Cardiac septum (tissue), 1 donor: Measurements from ENCODE around the gene CD34. TPM values are rescaled to one million over a fixed set of nuclear protein-coding genes. Genes with fewer than 3 reads are reported as not detected.

ENCODE experiments used
- DNase-seq: peaks from one replicate; pipeline ENCODE4 v3.0.0-alpha.2; 2020; ENCODE audit warnings: low spot score
- intact Hi-C: fragments of 100-400 bp; cut with DNase I; formaldehyde crosslinking; loops from one replicate; pipeline ENCODE4 v1.14.0; 2022
- long read RNA-seq: library from polyadenylated mRNA; unstranded; transcript quantifications from one replicate; pipeline ENCODE4 v2.0.0, GENCODE V29; 2021
- total RNA-seq: library from RNA; stranded (reverse); fragmentation: NEBNext Ultra II Directional; extraction: Animal tissue kit (Norgen Biotek cat#: 25700); gene quantifications from one replicate; pipeline ENCODE4 v1.2.1, GENCODE V29; 2021
- donor health status: DM: no; HTN: no; CAD: no.

Gene CD34
- total RNA-seq: 49.9 TPM
- long read RNA-seq, full-length matches to known transcripts: 26 of 48 reads
- long read RNA-seq, partial matches to known transcripts: 4 of 48 reads
- long read RNA-seq, other reads (novel, unspliced or antisense): 18 of 48 reads

- DNase-seq: no peak
- intact Hi-C loops: no loop called here
These were observed at the start of gene CD34 for GRCh38 chr1:207910591-207911354. Gene CD34 (minus strand): TSS chr1:207911125. CDS start chr1:207911080, 45 bp downstream.

GRCh38 chr1:207960346-207960745, 49.4 kb upstream of the CD34 start:
- intact Hi-C loops: loop anchor here (5.0 kb wide), 1 partner anchor 133 kb away; no protein-coding TSS in a partner anchor
- DNase-seq: no peak

- no peak for DNase-seq
- intact Hi-C loops: loop anchor here (2.0 to 5.0 kb wide), 2 partner anchors 51 to 133 kb away; no protein-coding TSS in a partner anchor
These were observed 49.0 kb upstream of the CD34 start for GRCh38 chr1:207959910-207960309.

GRCh38 chr1:207959141-207959825, 48.4 kb upstream of the CD34 start:
- DNase-seq: peak; percentile 82
- intact Hi-C loops: loop anchor here (2.0 kb wide), 1 partner anchor 50 kb away; no protein-coding TSS in a partner anchor

- intact Hi-C loops: loop anchor here (2.0 kb wide), 1 partner anchor 50 kb away; no protein-coding TSS in a partner anchor
- no peak for DNase-seq
These were observed 47.6 kb upstream of the CD34 start for GRCh38 chr1:207958376-207959139.

GRCh38 chr1:207956986-207957385, 46.1 kb upstream of the CD34 start:
- intact Hi-C loops: loop anchor here (2.0 kb wide), 1 partner anchor 14 kb away; no protein-coding TSS in a partner anchor
- DNase-seq: no peak

GRCh38 chr1:207954104-207954503, 43.2 kb upstream of the CD34 start:
- no peak for DNase-seq
- intact Hi-C loops: no loop called here

- no peak for DNase-seq
- intact Hi-C loops: no loop called here
These were observed 42.0 kb upstream of the CD34 start for GRCh38 chr1:207952617-207953542.

GRCh38 chr1:207951652-207952051, 40.7 kb upstream of the CD34 start:
- no peak for DNase-seq
- intact Hi-C loops: no loop called here

GRCh38 chr1:207950750-207951149, 39.8 kb upstream of the CD34 start:
- DNase-seq: no peak
- intact Hi-C loops: no loop called here

GRCh38 chr1:207949571-207950195, 38.8 kb upstream of the CD34 start:
- DNase-seq: no peak

GRCh38 chr1:207948536-207949250, 37.8 kb upstream of the CD34 start:
- intact Hi-C loops: no loop called here
- DNase-seq: no peak

More at GRCh38 chr1:207949571-207950195, 38.8 kb upstream of the CD34 start:
- intact Hi-C loops: no loop called here

GRCh38 chr1:207946756-207947155, 35.8 kb upstream of the CD34 start:
- intact Hi-C loops: no loop called here
- no peak for DNase-seq

- DNase-seq: no peak
- intact Hi-C loops: no loop called here
These were observed 33.6 kb upstream of the CD34 start for GRCh38 chr1:207944571-207944970.

GRCh38 chr1:207942337-207942741, 31.4 kb upstream of the CD34 start:
- DNase-seq: peak; percentile 76
- intact Hi-C loops: loop anchor here (2.0 kb wide), 1 partner anchor 14 kb away; no protein-coding TSS in a partner anchor

- intact Hi-C loops: loop anchor here (2.0 kb wide), 1 partner anchor 15 kb away; no protein-coding TSS in a partner anchor
- DNase-seq: peak; percentile 88
These were observed 30.7 kb upstream of the CD34 start for GRCh38 chr1:207941665-207942064.

- no peak for DNase-seq
- intact Hi-C loops: no loop called here
These were observed 27.1 kb upstream of the CD34 start for GRCh38 chr1:207938016-207938415.
